K562 (cell line): ENCODE results near the gene SATB1. TPM values are rescaled to one million over a fixed set of nuclear protein-coding genes. Genes with fewer than 3 reads are reported as not detected.

ENCODE experiments used
- ATAC-seq: fragments of 200-7000 bp; cut with Tn5 transposase; 3 replicates; pipeline ENCODE4 v1.9.1; 2020; ENCODE audit warnings: moderate library complexity
- BruUV-seq: library from RNA; stranded (reverse); fragments of 400-500 nt; replicated peaks from 2 replicates; lab custom pipeline; 2021; lab: Mats Ljungman, UMichigan
- CTCF ChIA-PET: fragments of 300-600 bp; formaldehyde crosslinking; extraction: SDS; loops from one replicate; lab custom pipeline; 2021; ENCODE audit warnings: low intra/inter-chr PET ratio; lab: Yijun Ruan, JAX
- POLR2A ChIA-PET: fragments of 300-600, 350-650 bp; sonication (Branson Sonifier 250); formaldehyde crosslinking; extraction: SDS; loops from one replicate; lab custom pipeline; 2021; ENCODE audit warnings: antibody characterized with exemption, inconsistent platforms; lab: Yijun Ruan, JAX
- DNase-seq, 4 experiments: peaks; one replicate each; pipeline versions ENCODE4 v3.0.0 to v3.0.0-alpha.2; 2011 to 2018; ENCODE audit warnings: low spot score in 3 of 4, mixed read lengths in 3 of 4; ENCODE audit errors: extremely low read depth in 1 of 4
- FAIRE-seq: peaks from 2 replicates; lab custom pipeline; 2011; peaks lifted over from hg19 to GRCh38; lab: Jason Lieb, UNC
- H2AFZ ChIP-seq: 2 replicates; pipeline ENCODE4 v1.6.0; 2011; ENCODE audit warnings: low read depth, low read length, control low read depth, inconsistent platforms
- H3K27ac ChIP-seq: fragments of 200-600 bp; 3 replicates; pipeline ENCODE4 v1.8.0; 2011; ENCODE audit warnings: low read depth, mild to moderate bottlenecking, control low read depth, inconsistent platforms, low read length, moderate library complexity, mixed read lengths; ENCODE audit errors: extremely low read depth
- H3K27me3 ChIP-seq, 2 experiments: fragments of 300-600 bp in 1 of 2; 2 replicates in 1 of 2; 3 replicates in 1 of 2; pipeline versions ENCODE4 v1.6.0 to v1.8.0; 2011; ENCODE audit warnings: inconsistent platforms in 2 of 2, low read length in 2 of 2, mild to moderate bottlenecking in 1 of 2, mixed read lengths in 1 of 2, moderate library complexity in 1 of 2; ENCODE audit not compliant: control insufficient read depth in 2 of 2, insufficient read depth in 2 of 2
- H3K36me3 ChIP-seq: fragments of 300-600 bp; 3 replicates; pipeline ENCODE4 v1.8.0; 2011; ENCODE audit warnings: mild to moderate bottlenecking, low read length, inconsistent platforms; ENCODE audit not compliant: control insufficient read depth, insufficient read depth
- H3K4me1 ChIP-seq, 2 experiments: fragments of 200-600 bp in 1 of 2; replicated peaks in 1 of 2; 2 replicates in 1 of 2; 3 replicates in 1 of 2; pipeline versions ENCODE4 v1.5.1 to v1.8.0; 2011; ENCODE audit warnings: inconsistent platforms in 2 of 2, low read length in 2 of 2, mild to moderate bottlenecking in 1 of 2, mixed read lengths in 1 of 2, moderate library complexity in 1 of 2; ENCODE audit not compliant: control insufficient read depth in 2 of 2, insufficient read depth in 2 of 2
- H3K4me2 ChIP-seq: 2 replicates; pipeline ENCODE4 v1.6.1; 2011; ENCODE audit warnings: low read length, control low read depth, inconsistent platforms, mixed read lengths; ENCODE audit not compliant: insufficient read depth
- H3K4me3 ChIP-seq: fragments of 200-600 bp; sonication (generic), shearing (Covaris generic); 2 replicates; pipeline ENCODE4 v1.5.1; 2016; ENCODE audit warnings: control low read depth, inconsistent platforms
- H3K79me2 ChIP-seq: fragments of 200-600 bp; 3 replicates; pipeline ENCODE4 v1.8.0; 2011; ENCODE audit warnings: low read length, inconsistent platforms; ENCODE audit not compliant: control insufficient read depth, insufficient read depth
- H3K9ac ChIP-seq, 2 experiments: 2 replicates each; pipeline versions ENCODE4 v1.6.0 to v1.6.1; 2011; ENCODE audit warnings: low read depth in 2 of 2, low read length in 2 of 2, control low read depth in 1 of 2, inconsistent platforms in 1 of 2, mild to moderate bottlenecking in 1 of 2, mixed read lengths in 1 of 2; ENCODE audit not compliant: insufficient read depth in 1 of 2
- H3K9me1 ChIP-seq: one replicate; pipeline ENCODE4 v1.6.0; 2011; ENCODE audit warnings: inconsistent platforms, mild to moderate bottlenecking, low read length, moderate library complexity; ENCODE audit not compliant: control insufficient read depth, insufficient read depth
- H3K9me3 ChIP-seq: replicated peaks from 2 replicates; pipeline ENCODE4 v1.5.1; 2011; ENCODE audit warnings: low read depth, low read length, inconsistent platforms; ENCODE audit not compliant: control insufficient read depth, insufficient read depth
- H4K20me1 ChIP-seq: replicated peaks from 2 replicates; pipeline ENCODE4 v1.6.1; 2011; ENCODE audit warnings: low read length, inconsistent platforms, mixed read lengths; ENCODE audit not compliant: control insufficient read depth, insufficient read depth
- BACH1 ChIP-seq: fragments of 200-800 bp; sonication (Bioruptor generic); IDR thresholded peaks from 2 replicates; pipeline ENCODE4 v1.6.1; 2016; ENCODE audit warnings: missing genetic modification characterization, missing compliant biosample characterization
- CEBPG ChIP-seq, 3 experiments: fragments of 200-800 bp in 1 of 3; sonication (Bioruptor generic) in 1 of 3; sonication (generic) in 1 of 3; formaldehyde crosslinking in 1 of 3; IDR thresholded peaks in 2 of 3; conservative IDR thresholded peaks in 1 of 3; 2 replicates each; pipeline versions ENCODE4 v1.6.1 to v1.8.0; 2016 to 2022; ENCODE audit warnings: missing compliant biosample characterization in 2 of 3, missing genetic modification characterization in 2 of 3, mild to moderate bottlenecking in 1 of 3, missing genetic modification reagents in 1 of 3
- COPS2 ChIP-seq: fragments of 450-650 bp; conservative IDR thresholded peaks from 2 replicates; pipeline ENCODE4 v1.6.1; 2016; ENCODE audit warnings: mild to moderate bottlenecking, moderate library complexity
- HDAC6 ChIP-seq: IDR thresholded peaks from 2 replicates; pipeline ENCODE4 v1.6.1; 2012; ENCODE audit warnings: low read depth, mild to moderate bottlenecking, control low read depth, inconsistent platforms, low read length, moderate library complexity
- KDM2B ChIP-seq: fragments of 250-450 bp; sonication (Bioruptor Pico); IDR thresholded peaks from 2 replicates; pipeline ENCODE4 v1.8.0; 2021; ENCODE audit warnings: mild to moderate bottlenecking, moderate library complexity
- NFE2 ChIP-seq: IDR thresholded peaks from 2 replicates; pipeline ENCODE4 v1.6.1; 2014; ENCODE audit warnings: antibody characterized with exemption, low read depth
- PHB ChIP-seq: fragments of 250-450 bp; sonication (Bioruptor Pico); IDR thresholded peaks from 2 replicates; pipeline ENCODE4 v1.5.0; 2021
- PHB2 ChIP-seq: fragments of 450-650 bp; IDR thresholded peaks from 2 replicates; pipeline ENCODE4 v1.6.1; 2017; ENCODE audit warnings: low read depth
- TBL1XR1 ChIP-seq, 2 experiments: IDR thresholded peaks; 2 replicates each; pipeline ENCODE4 v1.6.1; 2012; ENCODE audit warnings: improper control_type of control experiment in 2 of 2, low read length in 2 of 2, mild to moderate bottlenecking in 1 of 2
- THRB ChIP-seq: fragments of 450-650 bp; formaldehyde crosslinking; conservative IDR thresholded peaks from 2 replicates; pipeline ENCODE4 v1.4.0; 2022; ENCODE audit warnings: mild to moderate bottlenecking, missing genetic modification characterization
- ZBTB5 ChIP-seq: fragments of 450-650 bp; IDR thresholded peaks from 2 replicates; pipeline ENCODE4 v1.6.1; 2017; ENCODE audit warnings: antibody characterized with exemption
- ZNF444 ChIP-seq: fragments of 250-450 bp; sonication (Bioruptor Pico); IDR thresholded peaks from 2 replicates; pipeline ENCODE4 v1.4.0; 2020; ENCODE audit warnings: mild to moderate bottlenecking, moderate library complexity
- ZNF445 ChIP-seq: fragments of 250-450 bp; sonication (Bioruptor Pico); IDR thresholded peaks from 2 replicates; pipeline ENCODE4 v1.4.0; 2020; ENCODE audit warnings: low read depth, mild to moderate bottlenecking, moderate library complexity
- ZNF764 ChIP-seq: fragments of 250-450 bp; sonication (Bioruptor Pico); IDR thresholded peaks from 2 replicates; pipeline ENCODE4 v1.4.0; 2020; ENCODE audit warnings: low read depth, mild to moderate bottlenecking, moderate library complexity
- WGBS: fragments of 100-300 bp; shearing (Covaris generic); methylation state at CpG from one replicate; pipeline ENCODE4 v1.1.6; 2016; ENCODE audit warnings: low coverage, mixed read lengths; ENCODE audit not compliant: insufficient coverage; ENCODE audit errors: missing lambda C conversion rate; 5-methylcytosine and 5-hydroxymethylcytosine counted together
- in situ Hi-C: fragments of 300-500 bp; cut with MboI; formaldehyde crosslinking; loops from 4 replicates; pipeline ENCODE4 v1.15.0; 2018; ENCODE audit warnings: inconsistent platforms, mixed read lengths
- intact Hi-C: fragments of 100-400 bp; cut with micrococcal nuclease; formaldehyde crosslinking; loops from 2 replicates; pipeline ENCODE4 v1.14.2; 2022
- polyA plus RNA-seq, 8 experiments: library from polyadenylated mRNA; depleted of rRNA in 4 of 8; stranded (reverse) in 5 of 8; unstranded in 3 of 8; fragments of >200 nt; fragmentation: Nextera tagmentation in 2 of 8; fragmentation: Illumina TruSeq in 1 of 8; extraction: Ambion mirVana in 2 of 8; extraction: Trizol in 1 of 8; gene quantifications; 2 replicates each; pipeline versions ENCODE4 v1.2.1 to v1.2.3, GENCODE V29; 2011 to 2014; ENCODE audit warnings: inconsistent platforms in 1 of 8, missing spikeins in 1 of 8
- total RNA-seq, 7 experiments: library from RNA; depleted of rRNA in 6 of 7; stranded (reverse); fragments of >200 nt in 6 of 7; fragmentation: Illumina TruSeq in 2 of 7; extraction: Trizol in 2 of 7; gene quantifications; 2 replicates each; pipeline versions ENCODE4 v1.2.1 to v1.2.3, GENCODE V29; 2011 to 2021; ENCODE audit warnings: low replicate concordance in 1 of 7

Gene SATB1
- total and polyA plus RNA-seq, 9 of the 15 experiments (the other 6 are each of a cell fraction or from before 2014, with no cell fraction given), result 0.03 to 2.5 (median 0.15) TPM; not detected in 1

GRCh38 chr3:18446149-18446825 lies 21.1 kb upstream of the SATB1 start (continued):
- TF ChIP-seq THRB (CRISPR knock-in tag), result no peak
- TF ChIP-seq, all 486 proteins: peak for 0

GRCh38 chr3:18445401-18446148 lies 20.4 kb upstream of the SATB1 start:
- TF ChIP-seq KDM2B (CRISPR knock-in tag) (no peak), ZNF445 (CRISPR knock-in tag) (no peak), ZNF764 (no peak), TBL1XR1 (IDR thresholded peaks at IDR 0.05; ENCODE audit: low read length in 2 of 2) (no peak), PHB (CRISPR knock-in tag) (no peak), ZNF444 (no peak), PHB2 (no peak), HDAC6 (no peak), CEBPG (CRISPR knock-in tag; IDR thresholded peaks at IDR 0.05) (no peak), CEBPG (tag; conservative IDR thresholded peaks at IDR 0.05 in 1 of 2, IDR thresholded peaks at IDR 0.05 in 1 of 2) (no peak), ZBTB5 (no peak), NFE2 (no peak), BACH1 (no peak), COPS2 (no peak)
- Histone ChIP-seq H3K9me1 (no peaks in the 10 kb centered on the region), H3K27me3 (0 out of 5 replicates have a peak, but pooled peaks cover 0 to 11% of the 10 kb centered on the region in 2 experiments), H3K36me3 (no peaks in the 10 kb centered on the region), H3K79me2 (no peaks in the 10 kb centered on the region), H3K4me1 (peaks cover 0 to 9% of the 10 kb centered on the region in 2 experiments; a peak in 1 of 5 replicates), H4K20me1 (no peaks in the 10 kb centered on the region), H2AFZ (no peak overlapping the region), H3K9ac (no peak overlapping the region), H3K4me2 (no peak overlapping the region), H3K9me3 (no peaks in the 10 kb centered on the region), H3K4me3 (no peak overlapping the region), H3K27ac (no peak overlapping the region)
- no peak for FAIRE-seq
- ChIA-PET CTCF (no interaction called here), POLR2A (interaction anchor here (1.0 kb wide), 1 partner anchor 12 kb away, joined by 4 read pairs; no protein-coding TSS in a partner anchor)
- WGBS, result 12% methylated on average over 17 of the region's 33 CpGs
- intact Hi-C loops, result no loop called here
- no TSS peak for BruUV-seq
- ATAC-seq, result no peak
- in situ Hi-C loops, result no loop called here
- no peak for DNase-seq
